Testis (tissue), 2 donors: Measurements from ENCODE around the gene FAM180B.

ENCODE experiments used
- CTCF ChIP-seq, 3 experiments: fragments of 450-650 bp in 2 of 3; fragments of 200-600 bp in 1 of 3; sonication (generic) in 1 of 3; IDR thresholded peaks; one replicate each; pipeline ENCODE4 v1.5.1; 2016 to 2019; ENCODE audit warnings: antibody characterized with exemption in 3 of 3, mild to moderate bottlenecking in 2 of 3, moderate library complexity in 1 of 3
- POLR2A ChIP-seq: fragments of 450-650 bp; IDR thresholded peaks from one replicate; pipeline ENCODE4 v1.6.1; 2017; ENCODE audit warnings: antibody characterized with exemption, mild to moderate bottlenecking, moderate library complexity

GRCh38 chr11:47545298-47545697, 41.2 kb upstream of the FAM180B start:
- no peak for TF ChIP-seq CTCF (IDR thresholded peaks at IDR 0.05)
- TF ChIP-seq POLR2A, result no peak
